ENCODE data around the gene ECPAS. TPM values are rescaled to one million over a fixed set of nuclear protein-coding genes. Genes with fewer than 3 reads are reported as not detected.
"Not testable (repeated sequence)": the region's sequence is repeated elsewhere in the genome, so short reads cannot be mapped to it uniquely, and the experiment has no call there.

The ECPAS gene
- total RNA-seq, 1 experiment from 2014 or later: 123 TPM

GRCh38 chr9:111407813-111408212 lies 76.4 kb downstream of the ECPAS start:
- Histone ChIP-seq H4K20me1 (ENCODE audit: insufficient read depth) (no peaks in the 10 kb centered on the region), H3F3A (ENCODE audit: insufficient read depth, low read depth) (0 out of 2 replicates have a peak, but pooled peaks cover 5% of the 10 kb centered on the region), H3K36me3 (ENCODE audit: low read depth) (peaks cover 86% of the 10 kb centered on the region), H3K4me2 (no peak overlapping the region), H3K4me3 (no peak overlapping the region), H3K27me3 (ENCODE audit: insufficient read depth, low read depth) (no peaks in the 10 kb centered on the region), H2AFZ (no peak overlapping the region), H3K9me2 (ENCODE audit: insufficient read depth) (no peaks in the 10 kb centered on the region), H3K4me1 (replicated peaks; ENCODE audit: insufficient read depth) (no peaks in the 10 kb centered on the region), H3K27ac (no peak overlapping the region), H3K79me2 (ENCODE audit: low read depth) (no peaks in the 10 kb centered on the region), H3K9me3 (ENCODE audit: insufficient read depth, low read depth) (no peaks in the 10 kb centered on the region)
- BruUV-seq (replicated peaks): no TSS peak
- ChIA-PET CTCF (no interaction called here), POLR2A (ENCODE audit: unreplicated experiment) (no interaction called here)
- TF ChIP-seq EZH2 (IDR thresholded peaks at IDR 0.05; ENCODE audit: low read depth): no peak
- TF ChIP-seq CTCF (conservative IDR thresholded peaks at IDR 0.05): no peak
- intact Hi-C loops (cut with micrococcal nuclease; ENCODE audit: unreplicated experiment): no loop called here
- no peak for DNase-seq

- Histone ChIP-seq H3K36me3 (ENCODE audit: low read depth) (peaks cover 89% of the 10 kb centered on the region), H3K79me2 (ENCODE audit: low read depth) (no peaks in the 10 kb centered on the region), H3K4me1 (replicated peaks; ENCODE audit: insufficient read depth) (no peaks in the 10 kb centered on the region), H4K20me1 (ENCODE audit: insufficient read depth) (no peaks in the 10 kb centered on the region), H3F3A (ENCODE audit: insufficient read depth, low read depth) (no peaks in the 10 kb centered on the region), H3K4me2 (no peak overlapping the region), H2AFZ (no peak overlapping the region), H3K9me2 (ENCODE audit: insufficient read depth) (no peaks in the 10 kb centered on the region), H3K27ac (no peak overlapping the region), H3K4me3 (no peak overlapping the region), H3K27me3 (ENCODE audit: insufficient read depth, low read depth) (no peaks in the 10 kb centered on the region), H3K9me3 (ENCODE audit: insufficient read depth, low read depth) (peaks cover 4% of the 10 kb centered on the region; the same call in 1 of the 2 replicates)
- ChIA-PET CTCF (interaction anchor here (0.5 kb wide), 1 partner anchor 747 kb away, joined by 12 read pairs; no protein-coding TSS in a partner anchor), POLR2A (ENCODE audit: unreplicated experiment) (interaction anchor here (0.7 kb wide), 1 partner anchor 1150 kb away, joined by 4 read pairs; no protein-coding TSS in a partner anchor)
- no TSS peak for BruUV-seq (replicated peaks)
- no peak for DNase-seq
- intact Hi-C loops (cut with micrococcal nuclease; ENCODE audit: unreplicated experiment): no loop called here
- TF ChIP-seq EZH2 (IDR thresholded peaks at IDR 0.05; ENCODE audit: low read depth): no peak
- no peak for TF ChIP-seq CTCF (conservative IDR thresholded peaks at IDR 0.05)
These were observed 78.5 kb downstream of the ECPAS start for GRCh38 chr9:111405701-111406100.

GRCh38 chr9:111401486-111401885 lies 82.7 kb downstream of the ECPAS start:
- H3K27ac ChIP-seq; H3K4me2 ChIP-seq; H4K20me1 ChIP-seq (ENCODE audit: insufficient read depth); H3K9me2 ChIP-seq (ENCODE audit: insufficient read depth); H3K27me3 ChIP-seq (ENCODE audit: insufficient read depth, low read depth); H3K9me3 ChIP-seq (ENCODE audit: insufficient read depth, low read depth); H3K79me2 ChIP-seq (ENCODE audit: low read depth); CTCF ChIA-PET; BruUV-seq (replicated peaks); POLR2A ChIA-PET (ENCODE audit: unreplicated experiment); H3K4me1 ChIP-seq (replicated peaks; ENCODE audit: insufficient read depth); H3K4me3 ChIP-seq; H3F3A ChIP-seq (ENCODE audit: insufficient read depth, low read depth); H2AFZ ChIP-seq; DNase-seq: not testable (repeated sequence)
- peaks cover 85% of the 10 kb centered on the region for H3K36me3 ChIP-seq (ENCODE audit: low read depth)
- intact Hi-C loops (cut with micrococcal nuclease; ENCODE audit: unreplicated experiment): loop anchor here (5.0 kb wide), 2 partner anchors 764 to 1219 kb away; no protein-coding TSS in a partner anchor

GRCh38 chr9:111400564-111400898 lies 83.7 kb downstream of the ECPAS start:
- POLR2A ChIA-PET (ENCODE audit: unreplicated experiment): no interaction called here
- H3K4me2 ChIP-seq: no peak overlapping the region
- intact Hi-C loops (cut with micrococcal nuclease; ENCODE audit: unreplicated experiment): loop anchor here (5.0 kb wide), 2 partner anchors 763 to 1218 kb away; no protein-coding TSS in a partner anchor

More at GRCh38 chr9:111400564-111400898, 83.7 kb downstream of the ECPAS start:
- Histone ChIP-seq H4K20me1 (ENCODE audit: insufficient read depth) (no peaks in the 10 kb centered on the region), H3K27ac (no peak overlapping the region), H3K36me3 (ENCODE audit: low read depth) (peaks cover 84% of the 10 kb centered on the region), H3F3A (ENCODE audit: insufficient read depth, low read depth) (no peaks in the 10 kb centered on the region), H2AFZ (no peak overlapping the region), H3K79me2 (ENCODE audit: low read depth) (no peaks in the 10 kb centered on the region), H3K27me3 (ENCODE audit: insufficient read depth, low read depth) (no peaks in the 10 kb centered on the region), H3K9me2 (ENCODE audit: insufficient read depth) (no peaks in the 10 kb centered on the region), H3K9me3 (ENCODE audit: insufficient read depth, low read depth) (peaks cover 9% of the 10 kb centered on the region; the same call in 1 of the 2 replicates), H3K4me3 (no peak overlapping the region), H3K4me1 (replicated peaks; ENCODE audit: insufficient read depth) (no peaks in the 10 kb centered on the region)
- TF ChIP-seq CTCF (conservative IDR thresholded peaks at IDR 0.05) (no peak), EZH2 (IDR thresholded peaks at IDR 0.05; ENCODE audit: low read depth) (no peak)
- BruUV-seq (replicated peaks): no TSS peak
- CTCF ChIA-PET: no interaction called here
- DNase-seq: no peak

All from PC-9 (cell line).